ENCODE results near the gene SLC1A7.

DNA sequence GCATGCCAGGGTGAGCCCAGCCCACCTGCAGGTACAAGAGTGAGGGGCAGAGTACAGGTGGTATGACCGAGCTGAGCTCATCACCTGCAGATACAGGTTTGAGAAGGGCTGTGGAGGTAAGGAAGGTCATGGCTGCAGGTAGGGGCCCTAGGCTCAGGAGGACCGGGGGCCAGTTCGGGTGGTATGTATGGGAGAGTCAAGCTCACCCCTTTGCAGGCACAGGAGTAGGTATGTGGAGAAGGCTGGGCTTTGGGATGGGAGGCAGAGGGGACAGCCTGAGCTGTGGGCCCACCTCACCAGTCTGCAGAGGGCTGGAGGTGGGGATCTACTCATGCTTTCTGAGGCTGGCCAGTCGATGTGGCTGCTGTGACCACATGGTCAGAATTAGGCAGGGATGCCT lies 63.2 kb downstream of the SLC1A7 start:
- TF ChIP-seq, protein P1, sequence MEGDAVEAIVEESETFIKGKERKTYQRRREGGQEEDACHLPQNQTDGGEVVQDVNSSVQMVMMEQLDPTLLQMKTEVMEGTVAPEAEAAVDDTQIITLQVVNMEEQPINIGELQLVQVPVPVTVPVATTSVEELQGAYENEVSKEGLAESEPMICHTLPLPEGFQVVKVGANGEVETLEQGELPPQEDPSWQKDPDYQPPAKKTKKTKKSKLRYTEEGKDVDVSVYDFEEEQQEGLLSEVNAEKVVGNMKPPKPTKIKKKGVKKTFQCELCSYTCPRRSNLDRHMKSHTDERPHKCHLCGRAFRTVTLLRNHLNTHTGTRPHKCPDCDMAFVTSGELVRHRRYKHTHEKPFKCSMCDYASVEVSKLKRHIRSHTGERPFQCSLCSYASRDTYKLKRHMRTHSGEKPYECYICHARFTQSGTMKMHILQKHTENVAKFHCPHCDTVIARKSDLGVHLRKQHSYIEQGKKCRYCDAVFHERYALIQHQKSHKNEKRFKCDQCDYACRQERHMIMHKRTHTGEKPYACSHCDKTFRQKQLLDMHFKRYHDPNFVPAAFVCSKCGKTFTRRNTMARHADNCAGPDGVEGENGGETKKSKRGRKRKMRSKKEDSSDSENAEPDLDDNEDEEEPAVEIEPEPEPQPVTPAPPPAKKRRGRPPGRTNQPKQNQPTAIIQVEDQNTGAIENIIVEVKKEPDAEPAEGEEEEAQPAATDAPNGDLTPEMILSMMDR (conservative IDR thresholded peaks at IDR 0.05; ENCODE audit: low read length): no peak
- no peak for TF ChIP-seq EZH2phosphoT487 (IDR thresholded peaks at IDR 0.05; ENCODE audit: borderline replicate concordance)
